GM18870 (cell line): Measurements from ENCODE around the gene DPM2.
A peak's percentile ranks its signal among the peaks of the same experiment; 100 is the strongest.

Experiments used
- ATAC-seq: cut with Tn5 transposase; IDR thresholded peaks from one replicate; pipeline ENCODE4 v1.9.1; 2021; ENCODE audit warnings: moderate library complexity; ENCODE audit not compliant: unreplicated experiment

The DPM2 gene, protein sequence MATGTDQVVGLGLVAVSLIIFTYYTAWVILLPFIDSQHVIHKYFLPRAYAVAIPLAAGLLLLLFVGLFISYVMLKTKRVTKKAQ

DNA sequence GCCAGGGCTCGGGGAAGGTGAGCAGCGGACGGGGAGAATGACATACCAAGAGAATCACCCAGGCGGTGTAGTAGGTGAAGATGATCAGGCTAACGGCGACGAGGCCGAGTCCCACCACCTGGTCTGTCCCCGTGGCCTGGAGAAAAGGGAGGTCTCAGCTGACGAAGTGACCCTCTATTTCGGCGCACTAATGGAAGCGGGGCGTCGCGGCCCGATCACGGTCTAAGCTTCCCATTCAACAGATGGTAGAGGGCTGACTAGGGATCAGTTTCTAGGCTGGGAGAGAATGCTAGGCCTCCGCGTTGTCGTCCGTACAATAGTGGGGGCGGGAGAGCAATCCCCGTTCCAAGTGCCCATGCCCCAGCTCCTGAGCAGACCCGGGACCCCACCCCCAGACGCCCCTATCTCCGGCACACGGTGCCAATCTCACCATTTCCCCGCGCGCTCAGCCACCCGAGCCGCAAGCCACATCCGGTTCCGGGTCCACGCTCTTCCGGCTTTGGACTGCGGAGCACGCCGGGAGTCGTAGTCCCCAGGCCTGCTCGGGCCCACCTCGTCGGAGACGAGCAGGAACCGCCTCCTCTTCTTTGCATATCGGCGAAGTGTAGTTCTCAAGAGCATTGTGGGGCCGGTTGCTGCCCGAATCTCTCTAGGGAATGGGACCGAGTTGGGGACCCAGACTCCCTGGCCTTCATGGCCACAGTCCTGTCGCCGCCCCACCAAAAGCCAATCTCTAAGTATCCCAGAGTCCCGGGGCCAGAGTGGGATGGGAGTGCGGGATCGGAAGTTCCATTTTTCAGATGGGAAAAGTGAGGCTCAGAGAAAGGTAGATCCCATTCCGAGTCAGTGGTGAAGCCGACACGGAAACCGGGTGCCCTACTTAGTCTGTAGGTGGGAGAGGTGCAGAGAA lies at the start of gene DPM2:
TSS of gene DPM2 (minus strand) at position 467 of the 910 bp plus-strand sequence. CDS start at position 433, 34 bp downstream.
- peak; percentile 59 for ATAC-seq

- no peak for ATAC-seq
Observed at GRCh38 chr9:127987103-127987614, 49.5 kb upstream of the DPM2 start.

- ATAC-seq: no peak
Observed at GRCh38 chr9:127985011-127985410, 47.4 kb upstream of the DPM2 start.

GRCh38 chr9:127983847-127984289 lies 46.2 kb upstream of the DPM2 start:
- no peak for ATAC-seq

- ATAC-seq: no peak
Observed at GRCh38 chr9:127982912-127983311, 45.3 kb upstream of the DPM2 start.

GRCh38 chr9:127981559-127982121 lies 44.0 kb upstream of the DPM2 start:
- no peak for ATAC-seq

- peak; percentile 40 for ATAC-seq
Observed at GRCh38 chr9:127980706-127981558, 43.3 kb upstream of the DPM2 start, which contains the start of gene EEIG1. EEIG1 (minus strand) TSS chr9:127980989; CDS start chr9:127980137, 852 bp downstream.

DNA sequence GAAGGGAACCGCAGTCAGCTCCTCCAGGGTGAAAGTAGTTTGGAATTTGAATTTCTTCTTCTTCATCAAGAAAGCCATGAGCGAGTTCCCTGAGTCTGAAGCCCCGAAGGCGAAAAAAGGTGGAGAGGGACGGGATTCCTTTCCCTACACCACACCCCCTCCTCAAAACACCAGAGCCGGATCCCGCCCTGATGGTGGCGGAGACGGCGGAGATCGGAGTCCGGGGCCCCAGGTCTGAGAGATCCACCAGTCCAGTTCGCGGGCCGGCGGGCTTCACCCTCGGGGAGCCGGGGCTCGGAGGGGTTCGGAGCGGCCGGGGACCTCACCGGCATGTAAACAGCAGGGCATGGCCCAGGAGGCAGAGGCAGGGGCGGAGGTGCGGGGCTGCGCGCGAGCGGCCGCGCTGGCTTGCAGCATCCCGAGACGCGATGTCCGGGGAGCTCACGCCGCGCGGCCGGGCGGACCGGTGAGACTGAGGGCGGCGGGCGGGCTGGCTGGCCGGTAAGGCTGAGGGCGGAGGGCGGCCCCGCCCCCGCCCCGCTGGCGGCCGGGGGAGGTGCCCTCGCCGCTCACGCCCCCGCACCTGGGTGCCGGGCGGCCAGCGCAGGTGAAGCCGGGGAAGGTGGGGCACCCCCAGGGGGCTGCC lies 42.5 kb upstream of the DPM2 start:
- peak; percentile 16 for ATAC-seq

DNA sequence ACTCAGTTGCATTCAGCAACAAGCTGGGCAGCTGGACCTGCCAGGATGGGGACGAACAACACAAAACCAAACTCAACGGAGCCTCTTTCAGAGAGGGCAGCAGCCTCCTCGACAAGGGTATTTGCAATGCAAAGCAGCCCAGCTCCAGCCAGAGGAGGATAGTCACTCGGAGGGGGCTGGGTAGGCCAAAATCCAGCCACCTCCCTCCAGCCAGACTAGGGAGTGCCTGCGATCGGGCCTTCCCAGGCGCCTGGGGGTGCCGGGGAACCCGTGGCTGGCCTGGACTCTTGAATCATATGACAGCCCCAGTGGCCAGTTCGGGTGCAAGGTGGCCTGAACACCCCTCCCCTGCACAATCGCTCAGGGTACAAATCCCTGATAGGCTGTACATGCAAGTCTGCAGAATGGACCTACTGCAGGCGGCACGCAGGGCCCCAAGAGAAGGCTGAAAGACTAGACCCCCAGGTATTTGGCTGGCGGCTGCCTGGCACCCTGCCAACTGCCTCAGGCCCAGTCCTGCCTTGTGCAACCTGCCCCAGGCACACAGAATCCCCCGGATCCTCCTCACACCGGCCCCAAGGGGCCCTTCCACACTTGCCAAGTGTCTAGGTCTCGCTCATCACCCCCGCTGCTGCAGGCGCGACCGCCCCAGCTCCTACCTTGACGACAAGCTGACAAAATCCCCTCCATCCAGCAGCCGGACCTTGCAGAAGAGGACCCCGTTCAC lies 41.8 kb upstream of the DPM2 start:
- ATAC-seq: no peak

- ATAC-seq: no peak
Observed at GRCh38 chr9:127979015-127979332, 41.3 kb upstream of the DPM2 start.

DNA sequence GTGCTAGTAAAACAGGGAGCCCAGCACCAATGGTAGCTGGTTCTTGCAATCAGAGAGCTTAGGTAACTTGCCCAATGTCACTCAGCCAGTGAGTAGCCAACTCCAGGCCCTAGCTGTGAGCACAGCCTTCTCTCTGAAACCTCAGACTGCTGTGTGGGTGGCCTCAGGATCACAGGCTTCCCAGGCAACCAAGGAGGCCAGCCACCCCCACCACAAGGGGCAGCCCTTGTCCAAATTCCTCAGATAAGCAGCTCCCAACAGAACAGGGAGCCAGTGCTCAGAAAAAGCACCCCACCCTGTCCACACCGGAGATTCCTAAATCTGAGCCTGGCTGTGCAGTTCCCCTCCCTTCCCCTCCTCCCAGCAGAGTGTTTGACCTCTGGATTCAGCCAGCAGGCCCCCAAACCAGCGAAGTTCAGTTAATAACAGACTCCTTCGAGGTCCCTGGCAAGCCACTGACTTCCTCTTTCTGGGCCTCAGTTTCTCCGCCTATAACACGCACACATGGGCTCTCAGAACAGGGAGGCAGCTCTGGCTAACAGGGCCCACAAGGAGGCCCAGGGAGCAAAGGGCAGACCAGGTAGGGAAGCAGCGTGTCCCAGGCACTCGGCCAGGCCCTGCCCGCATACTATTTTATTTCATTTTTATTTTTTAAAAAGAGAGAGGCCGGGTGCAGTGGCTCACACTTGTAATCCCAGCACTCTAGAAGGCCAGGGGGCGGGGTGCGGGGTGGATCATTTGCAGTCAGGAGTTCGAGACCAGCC lies 40.4 kb upstream of the DPM2 start:
- ATAC-seq: no peak

DNA sequence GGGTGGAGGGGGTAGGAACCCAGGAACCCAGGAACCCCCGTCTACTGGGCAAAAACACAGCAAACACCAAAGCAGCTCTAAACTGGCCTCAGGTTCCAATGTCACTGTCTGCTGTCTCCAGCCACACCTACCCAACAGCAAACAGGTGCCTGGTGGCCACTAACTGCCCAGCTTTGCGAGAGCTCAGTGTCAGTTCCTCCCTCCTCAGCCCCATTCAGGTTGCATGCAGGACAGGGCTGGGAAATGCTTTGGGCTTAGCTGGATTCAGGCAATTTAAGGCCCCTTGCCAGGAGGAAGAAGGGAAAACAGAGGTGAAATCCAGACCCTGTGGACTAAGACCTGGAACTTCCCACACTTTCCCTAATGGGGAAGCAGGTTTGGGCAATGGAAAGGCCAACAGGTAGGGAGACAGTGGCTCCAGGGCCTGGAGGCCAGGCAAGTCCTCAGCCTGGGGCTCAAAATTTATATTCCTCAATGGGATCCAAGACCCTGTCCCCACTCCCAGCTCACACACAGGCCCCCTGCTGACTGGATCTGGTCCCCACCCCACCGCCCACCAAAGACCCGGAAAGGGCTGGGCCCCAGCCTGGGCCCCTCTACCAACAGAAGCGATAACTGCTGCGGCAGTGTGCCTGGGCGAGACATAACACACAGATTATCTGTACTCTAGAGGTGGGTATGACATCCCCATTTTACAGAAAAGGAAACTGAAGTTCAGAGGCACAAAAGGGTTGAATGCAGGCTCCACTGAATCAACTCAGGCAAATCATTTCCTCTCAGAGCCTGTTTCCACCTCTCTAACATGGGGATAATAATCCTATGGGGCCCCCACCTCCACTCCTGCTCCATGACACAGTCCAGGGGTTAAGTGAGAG lies 39.6 kb upstream of the DPM2 start:
- no peak for ATAC-seq

- no peak for ATAC-seq
Observed at GRCh38 chr9:127976498-127976897, 38.8 kb upstream of the DPM2 start.

- ATAC-seq: no peak
Observed at GRCh38 chr9:127975376-127976315, 38.0 kb upstream of the DPM2 start.

- no peak for ATAC-seq
Observed at GRCh38 chr9:127974769-127975261, 37.2 kb upstream of the DPM2 start.

DNA sequence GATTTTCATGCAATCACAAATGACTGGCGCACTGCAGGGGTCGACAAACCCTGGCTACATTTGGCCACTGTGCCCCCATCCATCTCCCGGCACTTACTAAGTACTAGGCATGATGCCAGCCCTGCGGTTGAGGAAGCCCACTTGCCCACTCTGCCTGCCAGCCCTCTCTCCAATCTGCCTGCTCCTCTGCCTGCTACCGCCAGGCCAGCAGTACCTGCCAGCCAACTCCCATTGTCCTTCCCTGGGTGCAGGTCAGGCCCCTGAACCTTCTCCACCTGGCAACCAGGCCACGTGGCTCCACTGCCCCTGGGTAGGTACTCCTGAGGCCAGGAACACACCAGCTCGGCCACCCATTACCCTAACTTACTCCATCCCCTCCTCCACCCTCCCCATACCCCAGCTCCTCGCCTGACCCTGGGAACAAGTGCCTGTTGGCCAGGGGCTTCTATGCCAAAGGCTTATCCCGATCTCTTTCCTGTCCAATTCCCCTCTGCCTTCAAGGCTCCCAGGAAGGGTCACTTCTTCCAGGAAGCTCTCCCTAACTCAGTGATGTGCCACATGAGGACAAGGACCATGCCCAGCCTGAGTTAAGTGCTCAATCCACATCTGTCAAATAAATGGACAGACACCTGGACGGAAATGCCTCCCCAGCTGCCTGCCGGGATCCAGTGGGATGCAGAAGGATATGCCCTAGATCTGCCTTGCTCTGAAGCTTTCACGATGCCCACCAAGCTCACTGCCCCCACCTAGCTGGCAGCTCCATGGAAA lies 36.5 kb upstream of the DPM2 start:
- ATAC-seq: no peak
